Neural cell (in vitro differentiated cells): ENCODE data around the gene FAM200B. TPM values are rescaled to one million over a fixed set of nuclear protein-coding genes. Genes with fewer than 3 reads are reported as not detected.

Experiments used
- H2AFZ ChIP-seq: fragments of 200-600, 300-800 bp; sonication (generic), shearing (Covaris generic); 2 replicates; pipeline ENCODE4 v1.6.0; 2014; ENCODE audit warnings: low read depth, mild to moderate bottlenecking, antibody characterized with exemption, low read length, moderate library complexity
- H3F3A ChIP-seq: fragments of 200-600 bp; shearing (Covaris generic); 2 replicates; pipeline ENCODE4 v1.6.1; 2016; ENCODE audit warnings: mild to moderate bottlenecking, moderate library complexity, mixed read lengths, antibody characterized with exemption, low read length; ENCODE audit not compliant: insufficient read depth, poor library complexity, severe bottlenecking
- H3K27ac ChIP-seq: fragments of 200-600, 300-800 bp; sonication (generic), shearing (Covaris generic); 2 replicates; pipeline ENCODE4 v1.5.1; 2014; ENCODE audit warnings: mild to moderate bottlenecking, low read length, moderate library complexity
- H3K27me3 ChIP-seq: fragments of 300-800, 200-600 bp; sonication (generic), shearing (Covaris generic); 2 replicates; pipeline ENCODE4 v1.6.0; 2014; ENCODE audit warnings: mild to moderate bottlenecking, low read depth, low read length, moderate library complexity; ENCODE audit not compliant: insufficient read depth
- H3K36me3 ChIP-seq: fragments of 300-800, 200-600 bp; sonication (generic), shearing (Covaris generic); 2 replicates; pipeline ENCODE4 v1.5.1; 2014; ENCODE audit warnings: mild to moderate bottlenecking, antibody characterized with exemption, low read length, moderate library complexity; ENCODE audit not compliant: insufficient read depth
- H3K4me2 ChIP-seq: fragments of 300-800, 200-600 bp; sonication (generic), shearing (Covaris generic); 2 replicates; pipeline ENCODE4 v1.6.0; 2014; ENCODE audit warnings: mild to moderate bottlenecking, low read length
- H3K4me3 ChIP-seq: fragments of 300-800, 200-600 bp; sonication (generic), shearing (Covaris generic); 2 replicates; pipeline ENCODE4 v1.5.1; 2014; ENCODE audit warnings: mild to moderate bottlenecking, low read length, moderate library complexity
- H3K79me2 ChIP-seq: fragments of 200-600 bp; shearing (Covaris generic); replicated peaks from 2 replicates; pipeline ENCODE4 v1.6.0; 2014; ENCODE audit warnings: mild to moderate bottlenecking, low read length, moderate library complexity; ENCODE audit not compliant: insufficient read depth
- H3K9ac ChIP-seq: fragments of 300-800, 200-600 bp; sonication (generic), shearing (Covaris generic); 2 replicates; pipeline ENCODE4 v1.6.1; 2016; ENCODE audit warnings: mild to moderate bottlenecking, low read length, mixed read lengths
- H3K9me2 ChIP-seq: fragments of 200-600 bp; shearing (Covaris generic); 2 replicates; pipeline ENCODE4 v1.6.1; 2016; ENCODE audit warnings: mild to moderate bottlenecking, low read length, mixed read lengths; ENCODE audit not compliant: insufficient read depth
- H3K9me3 ChIP-seq: fragments of 200-600, 300-800 bp; sonication (generic), shearing (Covaris generic); 2 replicates; pipeline ENCODE4 v1.6.1; 2016; ENCODE audit warnings: mild to moderate bottlenecking, mixed run types, low read length, moderate library complexity, mixed read lengths
- H4K20me1 ChIP-seq: fragments of 200-600 bp; shearing (Covaris generic); 2 replicates; pipeline ENCODE4 v1.6.1; 2016; ENCODE audit warnings: mild to moderate bottlenecking, mixed run types; ENCODE audit not compliant: insufficient read depth
- CTCF ChIP-seq: fragments of 450-650 bp; IDR thresholded peaks from 2 replicates; pipeline ENCODE4 v1.5.1; 2014; ENCODE audit warnings: antibody characterized with exemption, mild to moderate bottlenecking, moderate library complexity; ENCODE audit not compliant: poor library complexity, severe bottlenecking
- EP300 ChIP-seq: fragments of 450-650 bp; conservative IDR thresholded peaks from 2 replicates; pipeline ENCODE4 v1.6.1; 2014; ENCODE audit warnings: antibody characterized with exemption, mild to moderate bottlenecking, moderate library complexity; ENCODE audit not compliant: poor library complexity, severe bottlenecking
- EZH2 ChIP-seq: fragments of 200-600, 300-800 bp; shearing (Covaris generic), sonication (generic); IDR thresholded peaks from 2 replicates; pipeline ENCODE4 v1.6.1; 2014; ENCODE audit warnings: antibody characterized with exemption, low read length, borderline replicate concordance, mild to moderate bottlenecking; ENCODE audit not compliant: insufficient read depth, poor library complexity, severe bottlenecking
- MXI1 ChIP-seq: fragments of 450-650 bp; conservative IDR thresholded peaks from 2 replicates; pipeline ENCODE4 v1.6.1; 2014; ENCODE audit warnings: antibody characterized with exemption, mild to moderate bottlenecking; ENCODE audit not compliant: poor library complexity, severe bottlenecking
- POLR2AphosphoS5 ChIP-seq: IDR thresholded peaks from 2 replicates; pipeline ENCODE4 v1.6.1; 2012
- RAD21 ChIP-seq: fragments of 450-650 bp; conservative IDR thresholded peaks from 2 replicates; pipeline ENCODE4 v1.6.1; 2014; ENCODE audit warnings: antibody characterized with exemption, mild to moderate bottlenecking, moderate library complexity
- REST ChIP-seq: IDR thresholded peaks from 2 replicates; pipeline ENCODE4 v1.6.1; 2012; ENCODE audit warnings: borderline replicate concordance
- SMC3 ChIP-seq: fragments of 450-650 bp; conservative IDR thresholded peaks from 2 replicates; pipeline ENCODE4 v1.6.1; 2014; ENCODE audit warnings: antibody characterized with exemption, mild to moderate bottlenecking, moderate library complexity; ENCODE audit not compliant: poor library complexity
- TAF1 ChIP-seq: IDR thresholded peaks from 2 replicates; pipeline ENCODE4 v1.6.1; 2012; ENCODE audit warnings: low read depth
- polyA minus RNA-seq: library from RNA; depleted of rRNA, polyadenylated mRNA; stranded (reverse); fragments of >200 nt; gene quantifications from 2 replicates; pipeline ENCODE4 v1.2.3, GENCODE V29; 2014
- polyA plus RNA-seq: library from polyadenylated mRNA; depleted of rRNA; stranded (reverse); fragments of >200 nt; gene quantifications from 2 replicates; pipeline ENCODE4 v1.2.3, GENCODE V29; 2014

Gene FAM200B
- polyA plus RNA-seq (182 and 238 TPM in 2 replicates), polyA minus RNA-seq (111 and 131 TPM in 2 replicates)

- no peaks in the 10 kb centered on the region for H3F3A ChIP-seq
- H3K27ac ChIP-seq: peak within 1 kb of the TSS; percentile 95
- peak within 1 kb of the TSS; percentile 80 for H3K4me3 ChIP-seq
- peaks cover 52% of the 10 kb centered on the region for H3K79me2 ChIP-seq
- H2AFZ ChIP-seq: peak within 1 kb of the TSS; percentile 95
- peak within 1 kb of the TSS; percentile 93 for H3K9ac ChIP-seq
- no peaks in the 10 kb centered on the region for H3K27me3 ChIP-seq
- H3K9me2 ChIP-seq: no peaks in the 10 kb centered on the region
- H3K4me2 ChIP-seq: peak within 1 kb of the TSS; percentile 98
- TF ChIP-seq CTCF: peak; percentile 52
- peak; percentile 85 for TF ChIP-seq REST
- TF ChIP-seq RAD21: peak; percentile 51
- peak; percentile 79 for TF ChIP-seq TAF1
- peak; percentile 45 for TF ChIP-seq SMC3
- peak; percentile 33 for TF ChIP-seq EP300
- peak; percentile 92 for TF ChIP-seq POLR2AphosphoS5
- no peak for TF ChIP-seq EZH2
- TF ChIP-seq MXI1: peak; percentile 98
- H4K20me1 ChIP-seq: no peaks in the 10 kb centered on the region
- H3K36me3 ChIP-seq: peaks cover 4% of the 10 kb centered on the region
- H3K9me3 ChIP-seq: no peaks in the 10 kb centered on the region
Observed at GRCh38 chr4:15681372-15682241, at the start of gene FAM200B. TSS of gene FAM200B (plus strand) at chr4:15681827. CDS start at chr4:15686978, 5,151 bp downstream.

GRCh38 chr4:15636818-15637217, 44.8 kb upstream of the FAM200B start:
- no peaks in the 10 kb centered on the region for H3K9me3 ChIP-seq
- no peak overlapping the region for H3K4me3 ChIP-seq
- no peak for TF ChIP-seq MXI1
- no peak for TF ChIP-seq EZH2
- TF ChIP-seq EP300: no peak
- no peak for TF ChIP-seq CTCF
- TF ChIP-seq RAD21: no peak
- no peak for TF ChIP-seq POLR2AphosphoS5
- TF ChIP-seq SMC3: no peak
- TF ChIP-seq TAF1: no peak
- TF ChIP-seq REST: no peak
- no peaks in the 10 kb centered on the region for H3K27me3 ChIP-seq
- no peak overlapping the region for H3K27ac ChIP-seq
- no peaks in the 10 kb centered on the region for H3F3A ChIP-seq
- peaks cover 13% of the 10 kb centered on the region for H3K36me3 ChIP-seq
- H3K9ac ChIP-seq: no peak overlapping the region
- no peaks in the 10 kb centered on the region for H3K9me2 ChIP-seq
- H4K20me1 ChIP-seq: no peaks in the 10 kb centered on the region
- H3K79me2 ChIP-seq: no peaks in the 10 kb centered on the region
- no peak overlapping the region for H2AFZ ChIP-seq
- H3K4me2 ChIP-seq: no peak overlapping the region
